ENCODE results near the gene HOXA10.

- TF ChIP-seq ESRRG (CRISPR knock-in tag; IDR thresholded peaks at IDR 0.05) (no peak), SNAI2 (CRISPR knock-in tag; IDR thresholded peaks at IDR 0.05) (no peak), BACH2 (CRISPR knock-in tag; IDR thresholded peaks at IDR 0.05; ENCODE audit: borderline replicate concordance) (no peak)
Observed at GRCh38 chr7:27164367-27165088, 9.6 kb downstream of the HOXA10 start.
